NCI-H2196 treated with DMSO at 0.1 percent for 48 hours (cell line): ENCODE data around the gene SMC3.
"Not testable (repeated sequence)": the region's sequence is repeated elsewhere in the genome, so short reads cannot be mapped to it uniquely, and the experiment has no call there.

Experiments
- DNase-seq: peaks from one replicate; lab custom pipeline; 2025; ENCODE audit not compliant: unreplicated experiment; lab: John Stamatoyannopoulos, UW

The SMC3 gene

DNA sequence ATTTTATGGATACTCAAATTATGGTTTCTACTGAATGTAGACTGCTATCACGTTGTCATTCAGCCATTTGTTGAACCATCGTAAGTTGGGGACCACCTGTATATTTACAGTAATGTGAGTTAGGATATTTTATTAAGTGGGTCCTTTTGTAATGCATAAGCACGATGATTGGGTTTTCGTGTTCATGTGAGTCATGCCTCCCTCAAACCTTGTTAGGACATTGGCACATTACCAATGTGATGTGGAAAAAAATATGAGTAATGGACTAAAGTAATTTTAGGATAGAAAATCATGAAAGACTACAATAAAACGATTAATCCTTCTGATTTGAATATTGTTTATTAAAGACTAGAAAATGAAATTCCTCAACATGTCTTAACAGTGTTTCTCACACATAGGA, 8.7 kb downstream of the SMC3 start:
- DNase-seq: no peak

DNA sequence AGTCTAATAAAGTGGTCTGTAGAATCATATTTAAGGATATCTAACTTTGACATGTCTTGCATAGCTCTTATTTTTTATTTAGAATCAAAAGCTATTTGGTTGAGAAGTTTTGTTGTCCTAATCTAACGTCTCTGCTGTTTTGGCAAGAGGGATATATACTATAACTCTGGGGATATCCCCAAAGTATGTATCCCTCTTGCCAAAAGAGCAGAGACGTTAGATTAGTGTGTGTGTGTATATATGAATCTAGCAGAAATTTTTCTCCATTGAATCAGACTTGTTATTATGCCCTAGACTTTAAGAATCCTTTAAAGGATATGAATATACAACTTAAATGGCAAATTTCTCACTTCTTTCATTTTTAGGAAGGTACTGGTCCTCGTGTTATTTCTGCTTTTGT, 9.6 kb downstream of the SMC3 start:
- DNase-seq: no peak

DNA sequence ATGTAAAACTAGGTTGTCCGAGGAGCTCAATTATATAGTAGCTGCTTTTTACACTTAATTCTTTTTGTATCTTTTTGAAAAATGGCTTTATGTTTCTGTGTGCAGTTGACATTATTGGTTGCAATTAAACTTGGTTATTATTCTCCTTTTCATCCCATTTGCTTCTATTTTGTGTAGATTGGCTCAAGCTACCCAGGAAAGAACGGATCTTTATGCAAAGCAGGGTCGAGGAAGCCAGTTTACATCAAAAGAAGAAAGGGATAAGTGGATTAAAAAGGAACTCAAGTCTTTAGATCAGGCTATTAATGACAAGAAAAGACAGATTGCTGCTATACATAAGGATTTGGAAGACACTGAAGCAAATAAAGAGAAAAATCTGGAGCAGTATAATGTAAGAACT, 16.5 kb downstream of the SMC3 start:
- no peak for DNase-seq

DNA sequence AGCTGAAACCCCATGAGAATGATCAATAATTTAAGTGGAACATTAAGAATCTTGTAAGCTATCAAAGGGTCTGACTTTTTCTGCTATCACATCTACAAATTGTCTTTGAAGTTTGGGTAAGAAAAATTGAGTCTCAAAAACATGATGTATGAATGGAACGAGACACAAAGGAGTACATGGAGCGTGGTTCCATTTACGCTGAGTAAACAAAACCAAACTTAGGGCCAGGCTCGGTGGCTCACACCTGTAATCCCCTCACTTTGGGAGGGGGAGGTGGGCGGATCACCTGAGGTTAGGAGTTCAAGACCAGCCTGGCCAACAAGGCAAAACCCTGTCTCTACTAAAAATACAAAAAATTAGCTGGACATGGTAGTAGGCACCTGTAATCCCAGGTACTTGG, 24.3 kb downstream of the SMC3 start:
- DNase-seq: no peak

DNA sequence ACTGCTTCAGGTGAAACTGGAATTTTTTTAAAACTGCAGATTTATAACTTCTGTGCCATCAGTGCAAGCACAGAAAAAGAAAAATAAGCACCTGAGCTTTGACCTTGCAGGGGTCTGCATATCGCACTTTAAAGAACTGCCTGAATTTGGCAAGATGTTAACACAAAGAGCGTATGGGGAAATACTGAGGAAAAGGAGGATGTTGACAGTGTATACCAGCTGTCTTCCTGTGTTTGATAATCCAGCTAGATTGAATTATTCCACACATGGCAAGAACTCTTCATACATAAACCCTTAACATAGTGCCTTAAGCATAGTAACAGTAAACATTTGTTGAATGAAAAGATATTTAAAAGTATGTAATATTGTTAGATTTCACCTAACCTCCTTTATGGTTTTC, 30.0 kb downstream of the SMC3 start:
- DNase-seq: no peak

DNA sequence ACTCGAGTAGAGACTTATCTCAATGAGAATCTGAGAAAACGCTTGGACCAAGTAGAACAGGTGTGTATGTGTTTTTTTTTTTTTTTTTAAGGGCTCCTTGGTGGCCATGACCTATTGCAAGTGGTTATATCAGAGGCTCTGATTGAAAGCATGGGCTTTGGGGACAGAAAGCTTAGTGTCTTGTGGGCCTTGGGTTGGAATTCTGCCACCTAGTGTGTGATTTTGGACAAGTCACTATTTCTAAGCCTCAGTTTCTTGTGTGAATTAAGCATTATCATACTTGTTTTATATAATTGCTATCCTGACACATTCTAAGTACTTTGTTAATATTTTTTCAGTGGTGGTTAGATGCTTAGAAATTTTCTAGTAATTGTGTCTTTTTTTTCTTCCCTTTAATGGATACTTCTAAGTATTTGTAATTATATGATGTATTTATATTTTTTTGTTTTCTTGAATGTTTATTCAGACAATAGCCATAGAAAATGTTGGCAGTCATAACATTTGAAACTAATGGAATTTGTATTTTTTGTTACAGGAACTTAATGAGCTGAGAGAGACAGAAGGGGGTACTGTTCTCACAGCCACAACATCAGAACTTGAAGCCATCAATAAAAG, 33.1 kb downstream of the SMC3 start:
- DNase-seq: no peak

DNA sequence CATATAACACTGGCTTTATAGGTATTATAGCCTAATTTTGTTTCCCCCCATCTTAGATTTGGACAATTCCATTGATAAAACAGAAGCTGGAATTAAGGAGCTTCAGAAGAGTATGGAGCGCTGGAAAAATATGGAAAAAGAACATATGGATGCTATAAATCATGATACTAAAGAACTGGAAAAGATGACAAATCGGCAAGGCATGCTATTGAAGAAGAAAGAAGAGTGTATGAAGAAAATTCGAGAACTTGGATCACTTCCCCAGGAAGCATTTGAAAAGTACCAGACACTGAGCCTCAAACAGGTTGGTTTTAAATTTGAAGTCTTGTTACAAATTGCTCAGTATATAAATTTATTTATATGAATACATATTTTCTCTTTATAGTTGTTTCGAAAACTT, 34.1 kb downstream of the SMC3 start:
- DNase-seq: no peak

DNA sequence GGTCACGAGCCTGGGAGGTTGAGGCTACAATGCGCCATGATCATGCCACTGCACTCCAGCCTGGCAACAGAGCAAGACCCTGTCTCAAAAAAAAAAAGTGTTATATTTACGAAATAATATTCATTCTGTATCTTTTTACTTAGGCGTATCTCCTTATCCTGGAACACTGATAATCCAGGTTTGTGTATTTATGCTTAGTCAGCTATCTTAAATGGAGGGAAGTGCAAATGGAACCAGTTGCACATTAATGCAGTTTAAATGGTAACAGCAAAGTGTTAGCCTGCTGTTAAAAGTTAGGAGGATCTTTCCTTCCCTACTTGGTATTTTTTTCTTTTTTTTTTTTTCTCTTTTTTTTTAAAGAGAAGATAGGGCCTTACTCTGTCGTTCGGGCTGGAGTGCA, 40.6 kb downstream of the SMC3 start:
- DNase-seq: no peak

DNA sequence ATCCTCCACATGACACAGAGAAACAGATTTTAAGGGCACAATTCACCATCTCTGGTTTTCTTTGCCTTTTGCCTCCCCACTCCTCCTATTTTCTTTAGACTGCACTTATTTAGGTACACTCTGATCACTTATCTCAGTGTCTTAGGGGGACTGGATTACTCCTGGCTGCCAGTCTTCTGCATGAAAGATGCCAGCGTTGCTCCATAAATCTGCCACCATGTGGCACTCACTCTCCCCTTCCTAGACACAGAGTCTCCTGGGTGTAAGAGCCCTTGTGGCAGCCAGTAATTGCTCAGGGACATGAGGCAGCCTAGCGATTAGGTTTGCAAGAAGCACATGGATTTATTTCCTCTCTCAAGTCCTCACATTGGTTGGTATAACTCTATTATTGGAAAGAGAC, 42.1 kb downstream of the SMC3 start:
- no peak for DNase-seq

DNA sequence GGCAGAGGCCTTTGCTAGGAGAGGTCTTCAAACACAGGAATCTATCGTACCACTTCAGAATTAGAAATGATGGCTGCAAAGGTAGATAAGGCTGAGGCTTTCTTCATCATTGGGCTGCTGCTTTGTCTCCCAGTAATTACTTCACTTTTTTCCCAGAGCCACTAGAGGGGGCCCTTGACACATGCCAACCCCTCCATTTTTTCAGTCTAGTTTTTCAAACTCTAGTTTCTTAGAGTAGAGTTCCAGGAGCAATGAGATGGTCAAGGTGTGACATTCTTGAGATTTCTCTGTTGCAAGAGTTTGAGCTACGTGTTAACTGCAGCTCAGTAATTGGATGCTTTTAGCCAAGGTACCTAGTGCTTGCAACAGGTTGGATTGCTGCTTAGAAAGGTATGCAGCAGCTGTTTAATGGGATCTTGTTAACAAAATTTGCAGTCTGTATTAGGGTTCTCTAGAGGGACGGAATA, 42.8 kb downstream of the SMC3 start:
- DNase-seq: peak; percentile 10

DNA sequence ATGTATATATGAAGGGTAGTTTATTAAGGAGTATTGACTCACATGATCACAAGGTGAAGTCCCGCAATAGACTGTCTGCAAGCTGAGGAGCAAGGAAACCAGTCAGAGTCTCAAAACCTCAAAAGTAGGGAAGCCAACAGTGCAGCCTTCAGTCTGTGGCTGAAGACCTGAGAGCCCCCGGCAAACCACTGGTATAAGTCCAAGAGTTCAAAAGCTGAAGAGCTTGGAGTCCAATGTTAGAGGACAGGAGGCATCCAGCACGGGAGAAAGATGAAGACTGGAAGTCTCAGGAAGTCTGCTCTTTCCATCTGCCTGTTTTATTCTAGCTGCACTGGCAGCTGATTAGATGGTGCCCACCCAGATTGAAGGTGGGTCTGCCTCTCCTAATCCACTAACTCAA, 43.3 kb downstream of the SMC3 start:
- DNase-seq: not testable (repeated sequence)

DNA sequence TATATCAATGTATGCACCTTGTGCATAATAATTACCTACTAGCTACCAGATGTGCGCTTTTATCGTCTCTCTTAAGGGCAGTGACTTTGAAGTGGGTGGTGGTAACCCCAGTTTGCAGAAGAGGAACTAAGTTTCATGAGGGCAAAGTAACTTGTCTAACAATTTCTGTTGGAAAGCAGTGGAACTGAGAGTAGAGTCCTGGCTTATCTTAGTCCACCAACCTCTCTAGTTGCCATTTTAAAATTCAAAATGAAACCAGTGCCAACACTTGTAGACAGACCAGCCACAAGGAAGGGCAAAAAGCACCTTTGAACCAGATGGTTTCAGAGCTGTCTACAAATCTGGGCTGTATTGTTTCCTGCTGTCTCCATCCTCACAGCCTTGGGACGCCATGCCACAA, 44.6 kb downstream of the SMC3 start:
- no peak for DNase-seq

DNA sequence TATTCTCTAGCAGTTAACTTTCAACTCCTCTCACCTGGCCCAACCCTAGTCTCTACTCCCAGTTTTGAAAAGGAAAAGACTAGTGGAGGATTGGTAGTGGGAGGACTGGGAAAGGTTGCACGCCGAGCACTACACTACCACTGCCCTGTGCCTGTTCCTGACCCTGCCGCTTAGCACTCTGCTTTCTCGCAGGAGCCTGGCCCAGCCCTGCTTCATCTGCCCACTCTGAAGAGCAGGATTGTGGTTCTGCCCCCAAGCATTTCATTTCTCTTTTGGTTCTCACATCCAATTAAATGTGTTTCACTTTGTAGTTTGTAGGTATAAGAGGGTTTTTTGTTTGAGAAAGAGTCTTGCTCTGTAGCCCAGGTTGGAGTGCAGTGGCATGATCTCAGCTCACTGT, 45.1 kb downstream of the SMC3 start:
- DNase-seq: no peak

DNA sequence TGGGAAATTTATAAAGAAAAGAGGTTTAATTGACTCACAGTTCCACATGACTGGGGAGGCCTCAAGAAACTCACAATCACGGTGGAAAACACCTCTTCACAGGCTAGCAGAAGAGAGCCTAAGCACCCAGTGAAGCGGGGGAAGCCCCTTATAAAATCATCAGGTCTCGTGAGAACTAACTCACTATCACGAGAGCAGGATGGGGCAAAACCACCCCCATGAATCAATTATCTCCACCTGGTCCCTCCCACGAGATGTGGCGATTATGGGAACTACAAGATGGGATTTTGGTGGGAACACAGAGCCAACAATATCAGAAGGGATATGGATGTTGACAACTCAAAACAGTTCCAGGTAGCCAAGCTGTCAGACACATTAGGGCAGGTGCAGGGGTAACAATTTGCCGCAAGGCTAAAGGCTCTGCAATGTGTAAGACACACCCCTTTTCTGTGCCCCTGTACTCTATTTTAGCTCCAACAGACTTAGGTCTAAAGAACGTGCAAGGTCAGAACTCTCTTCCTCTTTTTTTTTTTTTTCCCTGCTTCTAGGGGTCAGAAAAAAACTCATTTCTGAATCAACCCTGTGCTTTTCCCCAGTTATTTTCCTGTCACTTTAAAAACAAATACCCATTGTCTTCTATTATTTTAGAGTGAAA, 46.0 kb downstream of the SMC3 start:
- DNase-seq: no peak

DNA sequence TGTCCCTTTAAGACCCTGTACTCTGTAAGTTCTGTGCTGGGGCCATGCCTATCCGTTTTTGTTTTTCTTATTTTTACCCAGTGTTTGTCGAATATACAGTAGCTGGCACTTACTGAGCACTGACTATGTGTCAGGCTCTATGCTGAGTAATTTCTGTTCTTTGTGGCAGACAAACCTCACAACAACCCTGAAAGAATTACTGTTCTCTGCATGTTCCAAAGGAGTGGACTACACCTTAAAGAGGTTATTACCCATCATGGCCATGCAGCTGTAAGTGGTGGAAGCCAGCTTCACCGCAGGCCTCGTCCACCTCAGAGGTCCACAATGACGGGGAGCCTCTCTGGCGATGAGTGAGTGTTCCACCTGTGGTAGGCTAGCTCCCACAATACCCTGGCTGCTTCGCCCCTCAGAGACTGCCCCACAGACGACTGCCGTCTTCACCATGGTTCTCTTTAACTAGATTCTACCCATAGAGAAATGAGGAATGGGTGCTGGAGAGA, 46.6 kb downstream of the SMC3 start:
- no peak for DNase-seq

DNA sequence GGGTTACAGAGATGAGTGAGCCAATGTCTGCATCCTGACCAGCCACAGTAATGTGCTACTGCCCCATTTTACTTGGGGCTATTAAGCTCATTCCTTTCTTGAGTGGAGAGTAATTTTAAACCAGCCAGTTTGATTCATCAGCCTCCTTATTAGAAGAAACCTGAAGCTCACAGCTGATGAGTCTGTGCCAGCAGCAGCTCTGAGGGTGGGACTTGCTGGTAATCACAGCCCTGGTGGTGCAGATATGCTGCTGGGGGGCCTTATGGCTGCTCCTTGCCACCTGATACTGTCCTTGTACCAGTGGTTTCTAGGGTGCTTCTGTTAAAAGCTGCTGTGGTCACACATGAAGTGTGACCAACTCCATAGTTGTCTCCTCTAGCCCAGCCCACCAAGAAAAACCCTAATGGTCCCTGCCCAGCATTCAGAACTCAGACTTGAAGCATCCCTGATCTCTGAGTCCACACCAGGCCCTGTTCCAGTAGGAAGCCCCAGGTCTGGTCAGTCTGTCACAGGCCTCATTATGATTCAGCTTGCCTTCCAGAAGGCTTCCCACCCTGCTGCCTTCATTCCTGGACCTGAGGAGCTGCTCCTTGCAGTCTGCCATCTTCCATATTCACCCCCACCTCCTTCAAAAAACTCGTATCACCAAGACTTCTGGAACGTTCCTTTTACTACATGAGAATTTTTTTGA, 47.7 kb downstream of the SMC3 start:
- no peak for DNase-seq

DNA sequence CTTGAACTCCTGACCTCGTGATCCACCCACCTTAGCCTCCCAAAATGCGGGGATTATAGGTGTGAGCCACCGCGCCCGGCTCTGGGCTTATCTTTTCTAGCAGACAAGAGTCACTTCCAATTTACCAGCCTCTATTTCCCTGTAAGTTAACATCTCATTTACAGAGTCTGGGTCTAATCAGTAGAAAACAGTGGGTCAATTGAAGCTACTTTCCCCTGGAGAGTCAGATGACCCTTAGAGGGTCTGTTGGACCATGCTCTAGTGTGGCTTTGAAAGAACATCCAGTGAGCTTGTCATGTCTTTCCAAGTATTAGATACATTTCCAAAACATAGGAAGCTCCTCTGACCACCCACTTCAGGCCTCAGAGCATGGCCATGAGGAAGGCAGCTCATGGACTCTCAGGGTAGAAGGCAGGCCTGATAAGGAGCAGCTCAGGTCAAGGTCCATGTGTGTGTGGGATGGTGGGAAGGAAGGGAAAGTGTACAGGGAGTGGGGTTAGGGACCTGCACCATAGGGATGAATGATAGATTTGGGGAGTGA, 49.1 kb downstream of the SMC3 start:
- no peak for DNase-seq

DNA sequence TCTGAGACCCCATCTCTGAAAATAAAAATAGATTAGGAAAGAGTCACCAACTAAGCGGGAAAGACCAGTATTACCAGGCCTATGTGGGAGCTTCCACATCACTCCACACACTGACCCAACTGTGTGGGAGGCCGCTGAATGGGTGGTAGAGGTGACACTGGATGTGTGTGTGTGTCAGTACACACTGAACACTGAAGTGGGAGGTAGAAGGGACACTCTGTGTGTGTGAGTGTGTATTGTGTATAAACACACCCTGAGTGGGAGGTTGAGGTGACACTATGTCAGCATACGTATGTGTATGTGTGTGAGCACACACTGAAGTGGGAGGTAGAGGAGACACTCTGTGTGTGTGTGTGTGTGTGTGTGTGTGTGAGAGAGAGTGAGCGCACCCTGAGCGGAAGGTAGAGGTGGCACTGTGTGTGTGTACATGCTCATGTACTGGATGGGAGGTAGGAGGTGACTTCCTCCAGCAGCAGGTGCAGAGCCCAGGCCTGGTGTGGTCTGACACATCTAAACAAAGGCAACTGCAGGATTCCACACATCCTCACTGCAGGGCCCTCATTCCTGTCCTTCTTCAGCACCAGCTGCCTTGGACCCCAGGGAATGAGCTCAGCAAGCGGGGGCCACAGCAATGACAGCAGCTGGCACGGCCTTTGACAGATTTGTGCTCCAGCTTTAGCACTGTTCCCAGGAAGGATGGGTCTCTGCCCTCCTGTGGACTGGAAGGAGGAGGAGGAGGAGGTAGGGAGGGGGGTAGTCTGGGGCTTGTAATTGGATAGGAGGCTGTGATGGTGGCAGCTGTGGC, 50.1 kb downstream of the SMC3 start:
- DNase-seq: no peak

DNA sequence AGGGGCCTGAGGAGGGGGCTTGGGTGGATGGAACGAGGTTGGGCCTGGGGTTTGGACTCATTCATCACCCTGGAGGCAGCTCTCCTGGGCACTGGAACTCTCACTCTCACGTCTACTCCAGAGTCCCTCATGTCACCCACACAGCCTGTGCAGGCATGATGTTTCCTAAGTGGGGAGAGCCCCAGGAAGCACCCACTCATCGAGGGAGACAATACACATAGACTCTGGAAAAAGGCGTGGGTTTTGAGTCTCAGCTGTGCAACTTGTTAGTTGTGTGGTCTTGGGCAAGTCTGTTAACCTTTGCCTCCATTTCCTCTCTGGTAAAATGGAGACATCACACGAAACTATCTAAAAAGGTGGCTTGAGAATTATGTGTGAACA, 50.7 kb downstream of the SMC3 start:
- DNase-seq: no peak

DNA sequence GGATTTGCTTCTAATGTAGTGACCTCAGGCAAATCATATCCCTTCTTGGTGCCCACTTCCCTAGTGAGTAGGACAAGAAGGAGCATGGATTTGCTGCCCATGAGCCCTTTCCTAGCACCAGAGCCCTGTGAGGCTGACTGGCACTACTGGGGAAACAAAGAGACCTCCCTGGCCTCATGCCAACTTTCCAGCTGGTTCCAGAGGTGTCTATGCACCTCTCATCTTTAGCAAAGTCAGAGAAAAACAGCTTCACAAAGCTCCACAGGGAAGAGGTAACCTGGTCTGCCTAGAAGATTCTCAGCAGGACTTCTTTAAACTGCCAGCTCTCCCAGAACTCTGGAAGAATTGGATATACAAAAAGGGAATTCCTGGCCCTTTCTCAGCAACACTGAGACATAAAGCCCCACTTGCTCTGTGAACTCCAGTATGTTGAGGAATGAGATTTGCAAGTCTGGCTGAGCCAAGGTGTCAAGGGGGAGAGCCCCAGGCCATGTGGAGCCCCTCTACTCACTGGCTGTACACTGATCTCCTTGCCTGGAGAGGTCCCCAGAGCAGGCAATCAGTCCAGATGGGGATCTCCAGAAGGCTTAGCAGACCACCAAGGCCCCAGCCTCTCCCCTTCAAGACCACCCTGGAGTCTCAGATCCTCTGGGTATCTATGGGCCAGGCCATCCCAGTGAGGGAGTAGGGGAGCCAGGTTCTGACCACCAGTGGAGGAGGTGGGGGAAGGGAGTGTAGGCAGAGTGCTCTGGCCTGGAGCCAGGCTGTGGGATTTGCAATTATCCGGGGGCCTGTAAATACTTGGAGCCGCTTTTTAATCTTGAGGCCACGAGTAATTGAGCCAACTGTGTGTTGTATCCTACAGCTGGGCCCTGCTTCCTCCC, 52.3 kb downstream of the SMC3 start:
- no peak for DNase-seq
